Heart right ventricle (tissue), 16 donors: Measurements from ENCODE around the gene CCDC175. TPM values are rescaled to one million over a fixed set of nuclear protein-coding genes. Genes with fewer than 3 reads are reported as not detected.

Source experiments
- ATAC-seq, 8 donors: fragments of 200-7000 bp; cut with Tn5 transposase; one replicate each; pipeline ENCODE4 v1.9.1; 2020; ENCODE audit warnings: mild to moderate bottlenecking in 8 of 8, moderate library complexity in 8 of 8, moderate number of reproducible peaks in 1 of 8
- DNase-seq, 2 donors: peaks; one replicate each; pipeline ENCODE4 v3.0.0-alpha.2; 2020
- H3K27ac ChIP-seq, 10 donors: fragments of 200-600 bp; sonication (generic) in 2 of 10; one replicate each; pipeline versions ENCODE4 v1.5.0 to v1.8.0; 2020 to 2022; ENCODE audit warnings: mild to moderate bottlenecking in 3 of 10
- H3K27me3 ChIP-seq, 7 donors: fragments of 200-600 bp; one replicate each; pipeline ENCODE4 v1.8.0; 2021 to 2022; ENCODE audit warnings: mild to moderate bottlenecking in 2 of 7
- H3K36me3 ChIP-seq, 9 donors: fragments of 200-600 bp; sonication (generic) in 1 of 9; one replicate each; pipeline versions ENCODE4 v1.5.0 to v1.8.0; 2020 to 2022; ENCODE audit warnings: mild to moderate bottlenecking in 2 of 9
- H3K4me1 ChIP-seq, 9 donors: fragments of 200-600 bp; sonication (generic) in 1 of 9; one replicate each; pipeline versions ENCODE4 v1.5.0 to v1.8.0; 2020 to 2022; ENCODE audit warnings: mild to moderate bottlenecking in 4 of 9
- H3K4me3 ChIP-seq, 10 donors: fragments of 200-600 bp; sonication (generic) in 2 of 10; one replicate each; pipeline versions ENCODE4 v1.5.0 to v1.8.0; 2020 to 2022; ENCODE audit warnings: mild to moderate bottlenecking in 7 of 10, moderate library complexity in 2 of 10
- H3K9me3 ChIP-seq, 11 donors: fragments of 200-600 bp in 10 of 11; sonication (generic) in 2 of 11; one replicate each; pipeline versions ENCODE4 v1.5.0 to v1.8.0; 2013 to 2022; ENCODE audit warnings: mild to moderate bottlenecking in 2 of 11, control low read depth in 1 of 11, moderate library complexity in 1 of 11
- WGBS, 2 donors: extraction: QIAGEN DNeasy Blood & Tissue Kit; methylation state at CpG; one replicate each; pipeline ENCODE4 v1.1.7; 2013; ENCODE audit warnings: inconsistent platforms in 1 of 2; 5-methylcytosine and 5-hydroxymethylcytosine counted together
- intact Hi-C, 10 donors: fragments of 100-400 bp; cut with DNase I; formaldehyde crosslinking; loops; one replicate each; pipeline versions ENCODE4 v1.11.1 to v1.14.2; 2022
- polyA plus RNA-seq, 2 donors: library from polyadenylated mRNA; stranded (reverse); fragments of 200-250 nt; gene quantifications; one replicate each; pipeline ENCODE4 v1.2.3, GENCODE V29; 2013
- total RNA-seq, 10 donors: library from RNA; stranded (reverse); fragmentation: NEBNext Ultra II Directional in 3 of 10; extraction: Animal tissue kit (Norgen Biotek cat#: 25700) in 3 of 10; gene quantifications; one replicate each; pipeline versions ENCODE4 v1.2.1 to v1.2.4, GENCODE V29; 2021 to 2023
- TF ChIP-seq, protein P1 (sequence below), 9 donors: fragments of 200-600 bp; sonication (generic) in 2 of 9; IDR thresholded peaks; one replicate each; pipeline versions ENCODE4 v1.5.0 to v1.8.0; 2021 to 2022; ENCODE audit warnings: antibody characterized with exemption in 9 of 9, mild to moderate bottlenecking in 5 of 9, moderate library complexity in 1 of 9
- donor health status: Arrhythmogenic right ventricular cardiomyopathy.
- donor health status: ischemic (EF 13 %, LVEDD 7.1; RV severe dilation, severe dysfunction).
- donor health status: healthy with polysubstance abuse.
- donor health status: DM: no; HTN: yes; CAD: no.
- donor health status: DM: no; HTN: no; CAD: no.
- donor health status: ischemic (EF 25% LVEDD 6.9; RV normal size, moderate dysfunction).
- donor health status: ischemic (EF 25% LVEDD 5.7; RV mildly dilated, moderate dysfunction).
- donor health status: healthy.
- donor health status: DM: yes; HTN: yes; CAD: no.
- donor health status: Ischemic cardiomyopathy.
- donor health status: ischemic (EF 35%, LVEDD 5.7; RV mildly dilated, moderate dysfunction).
- donor health status: nonischemic (EF 11% LVEDD 7.7; RV severe dilation, severe dysfunction).
- donor health status: DM: yes; HTN: yes; CAD: no.
- donor health status: PGD.
- donor health status: ischemic (EF 29% LVEDD 5.4; RV normal size, mild dysfunction).
- donor health status: nonischemic (EF 23%, LVEDD 6.1; RV moderate dilation, normal function).

CCDC175 gene
- total and polyA plus RNA-seq, 12 donors, result not detected

DNA sequence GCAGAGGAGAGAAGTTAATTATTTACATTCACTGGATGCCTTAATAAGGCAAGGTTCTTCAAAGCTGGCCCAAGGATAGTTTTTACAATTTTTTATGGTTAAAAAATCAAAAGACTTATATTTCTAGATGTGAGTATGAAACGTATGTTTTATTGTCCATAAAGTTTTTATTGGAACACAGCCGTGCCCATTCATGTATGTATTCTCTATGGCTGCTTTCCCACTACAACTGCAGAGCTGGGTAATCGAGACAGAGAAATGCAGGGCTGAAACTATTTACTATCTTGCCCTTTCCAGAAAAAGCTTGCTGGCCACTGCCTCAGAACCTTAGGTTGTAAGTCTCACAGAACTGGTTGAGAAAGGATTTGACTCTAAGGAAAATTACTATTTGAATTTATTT lies 75.9 kb downstream of the CCDC175 start:
- TF ChIP-seq, protein P1, sequence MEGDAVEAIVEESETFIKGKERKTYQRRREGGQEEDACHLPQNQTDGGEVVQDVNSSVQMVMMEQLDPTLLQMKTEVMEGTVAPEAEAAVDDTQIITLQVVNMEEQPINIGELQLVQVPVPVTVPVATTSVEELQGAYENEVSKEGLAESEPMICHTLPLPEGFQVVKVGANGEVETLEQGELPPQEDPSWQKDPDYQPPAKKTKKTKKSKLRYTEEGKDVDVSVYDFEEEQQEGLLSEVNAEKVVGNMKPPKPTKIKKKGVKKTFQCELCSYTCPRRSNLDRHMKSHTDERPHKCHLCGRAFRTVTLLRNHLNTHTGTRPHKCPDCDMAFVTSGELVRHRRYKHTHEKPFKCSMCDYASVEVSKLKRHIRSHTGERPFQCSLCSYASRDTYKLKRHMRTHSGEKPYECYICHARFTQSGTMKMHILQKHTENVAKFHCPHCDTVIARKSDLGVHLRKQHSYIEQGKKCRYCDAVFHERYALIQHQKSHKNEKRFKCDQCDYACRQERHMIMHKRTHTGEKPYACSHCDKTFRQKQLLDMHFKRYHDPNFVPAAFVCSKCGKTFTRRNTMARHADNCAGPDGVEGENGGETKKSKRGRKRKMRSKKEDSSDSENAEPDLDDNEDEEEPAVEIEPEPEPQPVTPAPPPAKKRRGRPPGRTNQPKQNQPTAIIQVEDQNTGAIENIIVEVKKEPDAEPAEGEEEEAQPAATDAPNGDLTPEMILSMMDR (IDR thresholded peaks at IDR 0.05), result no peak

DNA sequence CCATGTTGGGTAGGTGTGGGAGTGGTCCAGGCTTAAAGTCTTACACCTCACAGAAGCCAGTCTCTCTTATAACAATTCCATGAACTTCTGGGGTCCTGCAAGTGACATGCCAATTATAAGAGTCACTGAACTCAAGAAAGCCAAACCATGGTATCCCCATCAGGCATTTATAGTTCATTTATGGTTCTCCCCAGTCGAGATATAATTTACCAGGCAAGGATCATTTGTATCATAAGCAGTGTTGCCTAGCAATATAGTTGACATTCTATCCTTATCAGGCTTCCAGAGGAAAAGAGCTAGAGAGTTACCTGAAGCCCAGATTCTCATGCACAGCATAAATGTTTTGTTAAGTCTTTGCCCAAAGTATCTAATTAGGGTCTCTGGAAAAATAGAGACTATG lies 84.2 kb downstream of the CCDC175 start:
- Histone ChIP-seq H3K4me1 (peaks cover 0 to 28% (median 0%) of the 10 kb centered on the region in 9 donors), H3K27ac (no peak overlapping the region), H3K27me3 (no peaks in the 10 kb centered on the region), H3K4me3 (no peak overlapping the region), H3K9me3 (no peaks in the 10 kb centered on the region), H3K36me3 (peaks cover 0 to 100% (median 54%) of the 10 kb centered on the region in 9 donors)
- intact Hi-C loops, result no loop called here
- DNase-seq, result no peak
- peak in 1 of 8 donors; percentile 58 for ATAC-seq
- TF ChIP-seq, protein P1 (IDR thresholded peaks at IDR 0.05), result no peak
- WGBS, 2 donors, result 32 to 57% methylated on average over 1 of the region's 1 CpG

More for the DNA sequence above, 75.9 kb downstream of the CCDC175 start:
- no peaks in the 10 kb centered on the region for H3K9me3 ChIP-seq
- WGBS, 2 donors, result 69 to 84% methylated on average over 3 of the region's 3 CpGs
- H3K36me3 ChIP-seq, result peaks cover 0 to 99% (median 26%) of the 10 kb centered on the region in 9 donors
- H3K27me3 ChIP-seq, result no peaks in the 10 kb centered on the region
- no peak overlapping the region for H3K4me3 ChIP-seq
- ATAC-seq (no peak), DNase-seq (no peak)
- no peak overlapping the region for H3K27ac ChIP-seq
- intact Hi-C loops, result loop anchor here in 1 of 10 donors (10.0 kb wide), 1 partner anchor 74 kb away; the partner anchor contains the start of gene CCDC175
- H3K4me1 ChIP-seq, result peaks cover 0 to 8% (median 3%) of the 10 kb centered on the region in 9 donors

DNA sequence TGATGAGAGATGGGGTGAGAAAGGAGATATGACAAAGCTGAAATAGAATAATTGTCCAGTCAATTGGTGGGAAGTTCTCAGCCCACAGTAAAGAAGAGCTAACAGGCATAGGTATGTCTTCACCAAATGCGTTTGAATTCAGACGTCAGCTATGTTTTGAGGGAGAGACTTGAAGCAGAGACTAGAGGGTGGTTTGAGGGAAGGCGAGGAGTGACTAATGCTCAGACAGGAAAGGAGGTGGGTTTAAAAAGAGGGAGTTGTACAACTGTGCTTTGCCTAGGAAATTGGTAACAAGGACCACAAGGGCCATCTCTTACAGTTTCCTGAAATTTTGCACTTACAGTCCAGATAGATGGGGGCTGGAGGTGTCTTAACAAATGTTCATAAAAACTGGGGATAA lies 85.9 kb downstream of the CCDC175 start:
- 89 to 96% methylated on average over 3 of the region's 3 CpGs for WGBS, 2 donors
- Histone ChIP-seq H3K4me3 (no peak overlapping the region), H3K36me3 (peaks cover 0 to 93% (median 54%) of the 10 kb centered on the region in 9 donors), H3K27ac (no peak overlapping the region), H3K9me3 (no peaks in the 10 kb centered on the region), H3K27me3 (no peaks in the 10 kb centered on the region), H3K4me1 (peaks cover 0 to 44% (median 11%) of the 10 kb centered on the region in 9 donors)
- DNase-seq, result no peak
- TF ChIP-seq, protein P1 (IDR thresholded peaks at IDR 0.05), result no peak
- no peak for ATAC-seq
- intact Hi-C loops, result no loop called here

DNA sequence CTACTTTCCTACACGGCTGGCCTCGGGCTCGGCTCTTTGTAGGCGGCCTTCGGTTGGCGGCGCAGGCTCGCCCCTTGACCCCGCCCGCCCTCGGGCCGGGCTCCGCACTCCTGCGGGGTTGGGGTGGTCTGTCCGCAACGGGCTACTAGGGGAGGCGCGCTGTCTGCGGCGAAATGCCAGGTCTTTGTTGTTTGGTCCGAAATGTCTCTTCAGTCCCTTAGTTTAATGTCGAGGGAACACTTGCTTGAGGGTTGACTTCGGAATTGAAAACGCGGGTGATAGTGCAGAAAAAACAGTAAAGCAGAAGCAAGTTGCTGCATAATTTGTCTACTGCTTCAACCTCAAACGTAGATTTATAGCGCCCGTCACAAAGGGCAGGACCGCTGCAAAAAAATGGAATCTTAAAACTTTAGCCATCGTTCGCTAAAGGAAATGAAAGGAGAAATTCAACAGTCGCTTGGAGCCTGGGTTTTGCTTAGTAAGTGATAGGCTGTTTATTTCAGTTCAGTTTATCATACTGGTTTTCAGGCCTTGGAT lies 91.9 kb downstream of the CCDC175 start:
- peaks cover 3 to 85% (median 55%) of the 10 kb centered on the region in 9 donors for H3K4me1 ChIP-seq

More for the DNA sequence above, 91.9 kb downstream of the CCDC175 start:
- ATAC-seq (peak; percentile 58 to 82 (median 74)), DNase-seq (no peak)
- 0 to 1% methylated on average over 32 of the region's 32 CpGs for WGBS, 2 donors
- TF ChIP-seq, protein P1 (IDR thresholded peaks at IDR 0.05), result no peak
- Histone ChIP-seq H3K36me3 (peaks cover 0 to 32% (median 14%) of the 10 kb centered on the region in 9 donors), H3K27ac (peak overlapping the region; percentile 92 to 98 (median 96)), H3K4me3 (peak overlapping the region; percentile 78 to 96 (median 90)), H3K9me3 (no peaks in the 10 kb centered on the region), H3K27me3 (no peaks in the 10 kb centered on the region)
- intact Hi-C loops, result no loop called here
